GM18858 (cell line): Measurements from ENCODE around the gene PAFAH1B1.

Experiments
- ATAC-seq: cut with Tn5 transposase; IDR thresholded peaks from one replicate; pipeline ENCODE4 v1.9.1; 2021; ENCODE audit not compliant: unreplicated experiment

PAFAH1B1 gene

GRCh38 chr17:2713881-2714280, 120.4 kb downstream of the PAFAH1B1 start:
- ATAC-seq = no peak

GRCh38 chr17:2716649-2717048, 123.2 kb downstream of the PAFAH1B1 start:
- no peak for ATAC-seq

GRCh38 chr17:2718150-2718938, 124.9 kb downstream of the PAFAH1B1 start:
- ATAC-seq = no peak

- ATAC-seq = no peak
Measured at GRCh38 chr17:2719861-2720260, 126.4 kb downstream of the PAFAH1B1 start.

GRCh38 chr17:2721603-2722002, 128.1 kb downstream of the PAFAH1B1 start:
- no peak for ATAC-seq

- ATAC-seq = no peak
Measured at GRCh38 chr17:2722611-2723010, 129.2 kb downstream of the PAFAH1B1 start.

- ATAC-seq = no peak
Measured at GRCh38 chr17:2723505-2723996, 130.1 kb downstream of the PAFAH1B1 start.

GRCh38 chr17:2723997-2724783, 130.7 kb downstream of the PAFAH1B1 start:
- ATAC-seq = no peak

GRCh38 chr17:2724784-2725164, 131.3 kb downstream of the PAFAH1B1 start:
- no peak for ATAC-seq

- ATAC-seq = no peak
Measured at GRCh38 chr17:2730764-2731353, 137.4 kb downstream of the PAFAH1B1 start.

- ATAC-seq = no peak
Measured at GRCh38 chr17:2731807-2732206, 138.4 kb downstream of the PAFAH1B1 start.

- no peak for ATAC-seq
Measured at GRCh38 chr17:2734939-2735338, 141.5 kb downstream of the PAFAH1B1 start.
